ENCODE data around the gene IL21R. TPM values are rescaled to one million over a fixed set of nuclear protein-coding genes. Genes with fewer than 3 reads are reported as not detected.

The IL21R gene
- total RNA-seq, 2 experiments from 2014 or later, result 44.4 to 45.6 TPM

- no peaks in the 10 kb centered on the region for H3K27me3 Mint-ChIP-seq
- peaks cover 67% of the 10 kb centered on the region for H3K36me3 Mint-ChIP-seq (ENCODE audit: low read depth)
- H3K4me1 Mint-ChIP-seq, result peaks cover 79% of the 10 kb centered on the region
- peak overlapping the region; percentile 77 for H3K27ac Mint-ChIP-seq
- H3K9me3 Mint-ChIP-seq, result peaks cover 11% of the 10 kb centered on the region
- CTCF ChIA-PET, result interaction anchor here (0.6 to 5.7 kb wide), 8 partner anchors 11 to 154 kb away, joined by 3 to 46 read pairs (median 3); no protein-coding TSS in a partner anchor
- no peak for DNase-seq
- H3K4me3 Mint-ChIP-seq, result no peak overlapping the region
- POLR2A ChIA-PET, result interaction anchor here (0.6 to 0.8 kb wide), 3 partner anchors 26 to 131 kb away, joined by 3 to 12 read pairs (median 3); no protein-coding TSS in a partner anchor
These were observed 36.6 kb upstream of the IL21R start for GRCh38 chr16:27365142-27366089.

DNA sequence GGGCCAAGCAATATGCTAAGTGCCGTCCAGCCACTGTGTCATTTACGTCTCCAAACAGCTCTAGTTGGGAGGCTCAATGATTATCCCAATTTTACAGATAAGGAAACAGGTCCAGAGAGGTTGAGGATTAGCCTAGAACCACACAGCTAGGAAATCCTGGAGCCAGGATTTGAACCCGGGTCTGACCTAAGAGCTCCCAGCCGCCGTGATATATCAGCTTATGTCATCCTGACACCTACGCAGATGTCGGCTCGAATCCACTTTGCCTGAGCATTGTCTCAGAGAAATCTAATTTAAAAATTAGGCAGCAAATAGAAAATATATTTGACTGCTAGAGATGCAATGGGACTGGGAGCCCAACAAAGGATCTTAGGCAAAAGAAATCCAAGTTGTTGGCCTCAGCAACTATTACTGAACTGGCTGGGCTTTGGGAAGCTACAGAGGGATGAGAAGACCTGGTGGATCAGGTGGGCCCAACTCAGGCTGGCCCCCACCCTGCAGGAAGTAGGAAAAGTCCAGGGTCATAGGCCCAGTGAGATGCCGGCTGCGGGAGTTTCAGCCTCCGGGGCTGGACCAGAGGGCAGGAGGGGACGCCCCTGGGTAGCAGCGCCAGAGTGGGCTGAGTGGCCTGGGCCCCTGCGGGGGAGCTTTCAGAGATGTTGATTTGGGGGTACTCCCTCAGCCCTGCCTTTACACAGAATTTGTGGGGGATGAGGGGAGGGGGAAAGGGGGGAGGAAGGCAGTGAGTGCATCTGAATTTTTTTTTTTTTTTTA, 35.1 kb upstream of the IL21R start:
- H3K27ac Mint-ChIP-seq, result peak overlapping the region; percentile 98
- H3K4me3 Mint-ChIP-seq, result peak overlapping the region; percentile 58
- no peaks in the 10 kb centered on the region for H3K27me3 Mint-ChIP-seq
- ChIA-PET CTCF (interaction anchor here (0.8 to 5.7 kb wide), 23 partner anchors 11 to 201 kb away, joined by 3 to 46 read pairs (median 5); partner anchors contain the start of gene KDM8), POLR2A (interaction anchor here (0.7 to 1.3 kb wide), 5 partner anchors 93 to 246 kb away, joined by 3 to 9 read pairs (median 3); no protein-coding TSS in a partner anchor)
- H3K36me3 Mint-ChIP-seq (ENCODE audit: low read depth), result peaks cover 62% of the 10 kb centered on the region
- DNase-seq, result no peak
- peaks cover 13% of the 10 kb centered on the region for H3K9me3 Mint-ChIP-seq
- H3K4me1 Mint-ChIP-seq, result peaks cover 86% of the 10 kb centered on the region

DNA sequence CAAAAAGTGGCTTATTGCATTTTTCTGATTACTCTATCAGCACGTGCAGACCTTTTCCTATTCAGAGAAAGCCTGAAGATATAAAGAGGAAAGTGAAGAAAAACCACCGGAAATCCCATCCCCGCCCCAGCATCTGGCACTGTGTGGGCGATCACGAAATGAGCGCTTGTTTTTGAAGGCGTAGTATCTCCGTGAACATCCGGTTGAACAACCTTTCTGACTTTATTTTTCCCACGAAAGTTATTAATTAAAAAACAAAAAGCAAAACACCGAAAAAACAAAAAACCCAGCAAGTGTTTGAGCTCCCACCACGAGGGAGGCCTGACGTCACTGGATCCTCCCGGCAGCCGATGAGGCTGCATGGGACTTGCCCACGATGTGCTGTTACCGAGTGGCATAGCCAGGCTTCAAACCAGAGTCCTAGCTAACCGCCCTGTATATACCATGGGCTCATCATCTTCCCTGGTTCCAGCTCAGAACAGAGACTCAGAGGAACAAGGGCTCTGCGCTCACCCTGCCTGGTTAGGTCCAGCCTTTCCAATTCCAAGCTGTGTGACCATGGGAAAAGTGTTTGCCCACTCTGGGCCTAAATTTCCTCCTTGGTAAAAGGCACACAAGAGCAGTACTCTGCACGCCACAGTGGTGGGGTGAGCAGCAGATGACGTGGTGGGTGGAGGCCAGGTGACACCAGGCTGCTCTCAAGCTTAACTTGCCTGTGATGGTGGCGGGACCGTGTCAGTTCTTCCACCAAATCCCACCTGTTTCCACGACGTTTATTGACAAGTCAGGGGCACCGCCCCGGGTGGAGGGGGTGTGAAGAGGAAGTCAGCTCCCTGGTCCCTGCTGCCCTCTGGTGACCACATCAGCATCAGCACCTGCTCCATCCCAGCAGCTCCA, 34.3 kb upstream of the IL21R start:
- CTCF ChIA-PET, result interaction anchor here (0.5 to 5.7 kb wide), 36 partner anchors 10 to 210 kb away, joined by 3 to 46 read pairs (median 5); partner anchors contain the start of gene KDM8
- Mint-ChIP-seq H3K4me3 (peak overlapping the region; percentile 58), H3K9me3 (peaks cover 13% of the 10 kb centered on the region), H3K27ac (peak overlapping the region; percentile 98), H3K27me3 (no peaks in the 10 kb centered on the region), H3K4me1 (peaks cover 80% of the 10 kb centered on the region), H3K36me3 (ENCODE audit: low read depth) (peaks cover 54% of the 10 kb centered on the region)
- POLR2A ChIA-PET, result interaction anchor here (0.9 to 1.3 kb wide), 3 partner anchors 77 to 137 kb away, joined by 3 to 9 read pairs (median 3); no protein-coding TSS in a partner anchor
- DNase-seq, result peak; percentile 90

DNA sequence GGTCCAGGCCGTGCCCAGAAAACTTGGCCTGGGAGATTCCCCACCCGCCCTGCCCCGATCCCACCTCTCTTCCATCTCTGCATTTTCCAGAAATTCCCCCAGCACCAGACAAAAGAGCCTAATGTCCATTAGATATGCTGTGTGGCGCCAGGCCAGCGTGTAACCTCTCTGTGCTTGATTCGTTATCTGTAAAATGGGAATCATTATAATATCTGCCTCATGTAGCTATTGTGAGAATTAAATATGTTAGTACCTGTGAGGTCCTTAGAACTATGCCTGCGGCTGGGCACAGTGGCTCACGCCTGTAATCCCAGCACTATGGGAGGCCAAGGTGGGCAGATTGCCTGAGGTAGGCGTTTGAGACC, 33.6 kb upstream of the IL21R start:
- Mint-ChIP-seq H3K4me1 (peaks cover 78% of the 10 kb centered on the region), H3K4me3 (peak overlapping the region; percentile 58), H3K36me3 (ENCODE audit: low read depth) (peaks cover 51% of the 10 kb centered on the region), H3K27ac (peak overlapping the region; percentile 98), H3K27me3 (no peaks in the 10 kb centered on the region), H3K9me3 (peaks cover 13% of the 10 kb centered on the region)
- CTCF ChIA-PET, result interaction anchor here (0.5 to 5.7 kb wide), 32 partner anchors 9 to 211 kb away, joined by 3 to 46 read pairs (median 5); partner anchors contain the start of gene KDM8
- POLR2A ChIA-PET, result interaction anchor here (0.9 kb wide), 1 partner anchor 77 kb away, joined by 3 read pairs; no protein-coding TSS in a partner anchor
- DNase-seq, result no peak

GRCh38 chr16:27369806-27370205, 32.2 kb upstream of the IL21R start:
- Mint-ChIP-seq H3K27ac (peak overlapping the region; percentile 36), H3K4me1 (peaks cover 64% of the 10 kb centered on the region), H3K4me3 (no peak overlapping the region), H3K27me3 (no peaks in the 10 kb centered on the region), H3K9me3 (peaks cover 12% of the 10 kb centered on the region), H3K36me3 (ENCODE audit: low read depth) (peaks cover 36% of the 10 kb centered on the region)
- DNase-seq, result no peak
- ChIA-PET CTCF (interaction anchor here (1.0 to 5.7 kb wide), 5 partner anchors 10 to 190 kb away, joined by 3 to 46 read pairs (median 5); partner anchors contain the start of gene KDM8), POLR2A (no interaction called here)

DNA sequence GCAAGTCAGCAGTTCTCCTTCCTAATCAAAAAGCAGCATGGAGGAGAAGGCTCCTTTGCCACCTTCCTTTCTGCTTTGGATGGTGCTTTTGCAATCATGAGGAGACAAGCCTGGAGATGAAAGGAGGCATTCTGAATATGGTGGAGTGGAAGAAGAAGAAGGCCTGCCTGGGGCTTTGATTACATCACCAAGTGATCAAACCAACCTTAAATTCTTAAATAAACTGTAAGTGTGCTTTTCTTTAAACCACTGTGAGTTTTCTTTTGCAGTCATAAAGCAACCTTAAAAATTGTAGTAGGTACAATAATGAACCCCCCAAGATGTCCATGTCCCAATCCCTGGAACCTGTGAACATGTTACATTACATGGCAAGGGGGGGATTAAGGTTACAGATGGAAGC, 31.7 kb upstream of the IL21R start:
- DNase-seq, result no peak
- no peak overlapping the region for H3K27ac Mint-ChIP-seq
- ChIA-PET CTCF (interaction anchor here (0.8 to 5.7 kb wide), 5 partner anchors 10 to 194 kb away, joined by 3 to 46 read pairs (median 3); partner anchors contain the start of gene KDM8), POLR2A (no interaction called here)
- peaks cover 58% of the 10 kb centered on the region for H3K4me1 Mint-ChIP-seq
- no peak overlapping the region for H3K4me3 Mint-ChIP-seq
- no peaks in the 10 kb centered on the region for H3K27me3 Mint-ChIP-seq
- peaks cover 12% of the 10 kb centered on the region for H3K9me3 Mint-ChIP-seq
- peaks cover 31% of the 10 kb centered on the region for H3K36me3 Mint-ChIP-seq (ENCODE audit: low read depth)

- ChIA-PET POLR2A (no interaction called here), CTCF (interaction anchor here (0.5 to 2.6 kb wide), 5 partner anchors 34 to 762 kb away, joined by 3 to 11 read pairs (median 5); no protein-coding TSS in a partner anchor)
- Mint-ChIP-seq H3K27ac (no peak overlapping the region), H3K9me3 (peaks cover 12% of the 10 kb centered on the region), H3K27me3 (no peaks in the 10 kb centered on the region), H3K36me3 (ENCODE audit: low read depth) (peaks cover 24% of the 10 kb centered on the region), H3K4me1 (peaks cover 48% of the 10 kb centered on the region), H3K4me3 (no peak overlapping the region)
- DNase-seq, result no peak
These were observed 28.7 kb upstream of the IL21R start for GRCh38 chr16:27373312-27373711.

GRCh38 chr16:27374221-27374803, 27.7 kb upstream of the IL21R start:
- no peak overlapping the region for H3K4me3 Mint-ChIP-seq
- H3K9me3 Mint-ChIP-seq, result peaks cover 15% of the 10 kb centered on the region
- no peaks in the 10 kb centered on the region for H3K27me3 Mint-ChIP-seq
- peaks cover 48% of the 10 kb centered on the region for H3K4me1 Mint-ChIP-seq
- DNase-seq, result peak; percentile 28
- H3K36me3 Mint-ChIP-seq (ENCODE audit: low read depth), result peaks cover 25% of the 10 kb centered on the region
- POLR2A ChIA-PET, result no interaction called here
- CTCF ChIA-PET, result interaction anchor here (0.6 to 2.8 kb wide), 9 partner anchors 9 to 210 kb away, joined by 3 to 12 read pairs (median 6); no protein-coding TSS in a partner anchor
- H3K27ac Mint-ChIP-seq, result no peak overlapping the region

DNA sequence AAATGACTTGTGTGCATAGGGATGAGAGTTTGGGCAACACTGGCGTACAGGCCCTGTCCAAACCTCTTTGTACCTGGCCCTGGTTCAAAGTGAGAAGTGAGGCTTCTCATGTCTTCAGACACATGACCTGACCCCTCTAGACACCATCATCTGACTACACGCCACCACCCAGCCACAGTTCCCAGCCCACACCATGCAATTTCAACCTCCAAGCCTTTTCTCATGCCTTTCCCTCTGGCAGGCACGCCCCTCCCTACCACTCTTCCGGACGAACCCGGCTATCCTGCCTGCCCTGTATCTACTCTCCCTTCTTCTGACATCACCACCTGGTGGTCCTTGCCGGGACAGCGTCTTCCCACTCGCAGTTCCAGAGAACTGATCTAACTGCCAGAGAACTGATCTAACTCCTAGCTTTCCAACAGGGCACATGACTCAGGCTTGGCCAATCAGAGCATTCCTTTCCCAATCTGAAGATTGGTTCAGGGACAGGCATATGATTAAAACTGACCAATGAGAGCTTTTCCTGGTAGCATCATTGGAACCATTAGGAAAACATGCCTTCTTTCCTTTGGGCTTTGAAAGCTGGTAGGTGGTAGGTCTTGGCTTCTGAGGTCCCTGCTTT, 27.1 kb upstream of the IL21R start:
- POLR2A ChIA-PET, result interaction anchor here (0.9 kb wide), 1 partner anchor 30 kb away, joined by 6 read pairs; no protein-coding TSS in a partner anchor
- peaks cover 11% of the 10 kb centered on the region for H3K9me3 Mint-ChIP-seq
- H3K27ac Mint-ChIP-seq, result no peak overlapping the region
- peaks cover 19% of the 10 kb centered on the region for H3K36me3 Mint-ChIP-seq (ENCODE audit: low read depth)
- no peak overlapping the region for H3K4me3 Mint-ChIP-seq
- H3K27me3 Mint-ChIP-seq, result no peaks in the 10 kb centered on the region
- peak; percentile 45 for DNase-seq
- peaks cover 46% of the 10 kb centered on the region for H3K4me1 Mint-ChIP-seq
- CTCF ChIA-PET, result interaction anchor here (0.6 to 2.8 kb wide), 10 partner anchors 9 to 209 kb away, joined by 3 to 12 read pairs (median 4); partner anchors contain the start of genes GTF3C1 and KATNIP

DNA sequence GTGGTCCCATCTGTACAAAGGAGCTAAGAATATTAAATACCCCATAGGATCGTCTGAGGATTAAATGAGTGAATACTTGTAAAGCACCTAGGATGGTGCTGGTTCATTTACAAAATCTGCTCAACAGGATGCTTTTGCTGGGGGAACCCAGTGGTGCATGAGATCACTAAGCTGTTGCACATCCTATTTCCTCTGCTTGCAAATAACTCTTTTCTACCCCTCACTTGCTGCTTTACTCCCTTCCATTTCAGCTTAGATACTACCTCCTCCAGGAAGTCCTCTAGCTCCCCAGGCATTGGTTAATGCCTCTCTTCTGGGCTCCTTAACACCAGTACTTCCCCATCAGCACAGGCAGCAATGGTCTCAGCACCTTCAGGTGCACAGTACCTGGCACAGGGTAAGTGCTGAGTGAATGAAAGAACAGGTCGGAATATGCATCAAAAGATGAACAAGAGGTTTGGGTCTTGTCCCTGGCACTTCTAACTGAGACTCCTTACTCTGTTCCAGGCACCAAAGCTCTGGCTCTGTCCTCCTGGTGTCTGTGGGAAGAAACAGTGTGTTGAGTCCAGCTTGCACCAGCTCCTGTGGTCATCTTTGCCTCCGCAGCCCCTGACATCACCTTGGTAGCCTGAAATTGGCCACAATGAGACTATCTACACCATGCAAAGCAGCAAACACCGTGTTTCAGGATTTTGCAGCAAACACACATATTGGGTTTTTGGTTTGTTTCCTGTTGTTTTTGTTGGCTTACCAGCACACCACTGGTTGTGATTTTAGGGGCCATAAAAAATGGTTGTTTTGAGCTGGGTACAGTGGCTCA, 24.1 kb upstream of the IL21R start:
- Mint-ChIP-seq H3K27ac (peak overlapping the region; percentile 93), H3K4me3 (peak overlapping the region; percentile 51), H3K27me3 (no peaks in the 10 kb centered on the region), H3K9me3 (peaks cover 6% of the 10 kb centered on the region), H3K36me3 (ENCODE audit: low read depth) (peaks cover 6% of the 10 kb centered on the region), H3K4me1 (peaks cover 47% of the 10 kb centered on the region)
- DNase-seq, result peak; percentile 57
- CTCF ChIA-PET, result interaction anchor here (0.7 to 6.6 kb wide), 9 partner anchors 8 to 198 kb away, joined by 3 to 22 read pairs (median 4); no protein-coding TSS in a partner anchor
- POLR2A ChIA-PET, result no interaction called here

Measured in activated CD4-positive, alpha-beta T cell treated with anti-CD3 and anti-CD28 coated beads, Interleukin-2, amount 10 ng/mL, durations not matched to agents 7 days and 5 days (primary cell).